ENCODE measurements around the gene DNAH10. TPM values are rescaled to one million over a fixed set of nuclear protein-coding genes. Genes with fewer than 3 reads are reported as not detected.

DNAH10 gene
- total RNA-seq, 1 donor from 2014 or later, result under 0.01 TPM

GRCh38 chr12:123889848-123890535 lies 127.9 kb downstream of the DNAH10 start:
- no peak for TF ChIP-seq CTCF (IDR thresholded peaks at IDR 0.05; ENCODE audit: insufficient read depth, low read length, severe bottlenecking)
- FAIRE-seq, result no peak

DNA sequence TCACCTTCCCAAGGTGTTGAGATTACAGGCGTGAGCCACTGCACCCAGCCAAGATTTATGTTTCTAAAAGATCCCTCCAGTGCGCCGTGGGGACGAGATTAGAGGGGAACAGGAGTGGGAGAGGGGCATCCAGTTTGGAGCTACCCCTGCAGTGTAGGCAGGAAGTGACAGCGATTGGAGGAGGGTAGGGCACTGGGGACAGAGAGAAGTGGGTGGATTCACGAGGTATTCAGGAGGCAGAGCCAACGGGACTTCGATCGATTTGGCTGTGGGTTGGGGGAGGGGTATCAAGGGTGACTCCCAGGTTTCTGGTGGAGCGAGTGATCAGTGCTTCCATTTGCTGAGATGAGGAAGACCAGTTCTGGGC lies 128.4 kb downstream of the DNAH10 start:
- H3K36me3 ChIP-seq (ENCODE audit: control insufficient read depth, insufficient read depth, low read length), result no peaks in the 10 kb centered on the region
- H3K27me3 ChIP-seq (ENCODE audit: control insufficient read depth, insufficient read depth, low read length), result peaks cover 4% of the 10 kb centered on the region
- no peak for FAIRE-seq
- no peak for TF ChIP-seq CTCF (IDR thresholded peaks at IDR 0.05; ENCODE audit: insufficient read depth, low read length, severe bottlenecking)
- no peak overlapping the region for H3K4me3 ChIP-seq (ENCODE audit: low read depth, low read length)
- DNase-seq (ENCODE audit: low read depth), result no peak

More at GRCh38 chr12:123889848-123890535, 127.9 kb downstream of the DNAH10 start:
- Histone ChIP-seq H3K36me3 (ENCODE audit: control insufficient read depth, insufficient read depth, low read length) (no peaks in the 10 kb centered on the region), H3K27me3 (ENCODE audit: control insufficient read depth, insufficient read depth, low read length) (peaks cover 4% of the 10 kb centered on the region), H3K4me3 (ENCODE audit: low read depth, low read length) (no peak overlapping the region)
- no peak for DNase-seq (ENCODE audit: low read depth)

DNA sequence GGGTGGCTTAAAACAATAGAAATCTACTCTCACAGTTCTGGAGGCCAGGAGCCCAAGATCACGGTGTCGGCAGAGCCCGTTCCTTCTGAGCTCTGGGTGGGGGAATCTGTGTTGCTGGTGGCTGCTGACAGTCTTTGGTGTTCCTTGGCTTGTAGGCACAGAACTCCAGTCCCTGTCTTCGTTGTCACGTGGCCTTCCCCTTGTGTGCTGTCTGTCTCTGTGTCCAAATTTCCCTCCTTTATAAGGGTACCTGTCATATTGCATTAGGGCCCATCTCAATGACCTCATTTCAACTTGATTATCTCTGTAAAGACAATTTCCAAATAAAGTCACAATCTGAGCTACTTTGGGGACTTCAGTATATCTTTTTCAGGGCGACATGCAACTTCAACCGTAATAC lies 128.9 kb downstream of the DNAH10 start:
- Histone ChIP-seq H3K27me3 (ENCODE audit: control insufficient read depth, insufficient read depth, low read length) (peaks cover 4% of the 10 kb centered on the region), H3K4me3 (ENCODE audit: low read depth, low read length) (no peak overlapping the region), H3K36me3 (ENCODE audit: control insufficient read depth, insufficient read depth, low read length) (no peaks in the 10 kb centered on the region)
- FAIRE-seq (no peak), DNase-seq (ENCODE audit: low read depth) (no peak)
- TF ChIP-seq CTCF (IDR thresholded peaks at IDR 0.05; ENCODE audit: insufficient read depth, low read length, severe bottlenecking), result no peak

DNA sequence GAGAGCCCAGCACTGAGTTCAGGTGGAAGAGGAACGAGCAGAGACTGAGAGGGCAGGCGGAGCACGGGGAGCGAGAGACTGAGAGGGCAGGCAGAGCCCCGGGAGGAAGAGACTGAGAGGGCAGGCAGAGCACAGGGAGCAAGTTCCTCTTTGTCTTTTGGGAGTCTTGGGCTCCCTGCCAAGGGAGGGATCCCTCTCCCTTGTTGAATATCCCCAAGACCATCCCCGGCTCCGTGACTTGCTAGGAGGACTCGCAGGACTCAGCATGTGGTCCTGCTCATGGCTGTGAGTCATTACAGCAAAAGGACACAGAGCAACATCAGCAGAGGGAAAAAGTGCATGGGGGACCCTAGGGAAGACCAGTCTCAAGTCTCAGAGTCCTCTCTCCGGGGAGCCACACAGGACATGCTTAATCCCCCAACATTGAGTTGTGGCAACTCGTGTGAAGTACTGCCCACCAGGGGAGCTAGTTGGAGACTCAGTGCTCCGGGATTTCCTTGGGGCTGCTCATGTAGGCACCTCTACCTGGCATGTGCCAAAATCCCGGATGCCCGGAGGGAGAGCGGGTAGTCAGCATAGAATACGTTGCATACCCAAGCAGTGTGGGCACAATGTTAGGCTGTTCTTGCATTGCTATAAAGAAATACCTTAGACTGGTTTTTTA lies 129.5 kb downstream of the DNAH10 start:
- no peak for TF ChIP-seq CTCF (IDR thresholded peaks at IDR 0.05; ENCODE audit: insufficient read depth, low read length, severe bottlenecking)
- H3K36me3 ChIP-seq (ENCODE audit: control insufficient read depth, insufficient read depth, low read length), result no peaks in the 10 kb centered on the region
- no peak overlapping the region for H3K4me3 ChIP-seq (ENCODE audit: low read depth, low read length)
- H3K27me3 ChIP-seq (ENCODE audit: control insufficient read depth, insufficient read depth, low read length), result peaks cover 4% of the 10 kb centered on the region
- DNase-seq (ENCODE audit: low read depth) (no peak), FAIRE-seq (no peak)

DNA sequence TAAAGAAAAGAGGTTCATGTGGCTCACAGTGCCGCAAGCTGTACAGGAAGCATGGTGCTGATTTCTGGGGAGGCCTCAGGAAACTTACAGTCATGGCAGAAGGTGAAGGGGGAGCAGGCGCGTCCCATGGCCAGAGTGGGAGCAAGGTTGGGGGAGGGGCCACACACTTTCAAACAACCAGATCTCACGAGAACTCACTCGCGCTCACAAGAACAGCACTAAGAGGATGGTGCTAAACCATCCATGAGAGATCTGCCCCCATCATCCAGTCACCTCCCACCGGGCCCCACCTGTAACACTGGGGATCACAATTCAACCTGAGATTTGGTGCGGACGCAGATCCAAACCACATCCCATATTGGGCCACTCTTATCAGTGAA lies 130.1 kb downstream of the DNAH10 start:
- no peak overlapping the region for H3K4me3 ChIP-seq (ENCODE audit: low read depth, low read length)
- TF ChIP-seq CTCF (IDR thresholded peaks at IDR 0.05; ENCODE audit: insufficient read depth, low read length, severe bottlenecking), result no peak
- no peak for FAIRE-seq
- DNase-seq (ENCODE audit: low read depth), result no peak
- H3K27me3 ChIP-seq (ENCODE audit: control insufficient read depth, insufficient read depth, low read length), result peaks cover 4% of the 10 kb centered on the region
- no peaks in the 10 kb centered on the region for H3K36me3 ChIP-seq (ENCODE audit: control insufficient read depth, insufficient read depth, low read length)
